ENCODE data around the gene IP6K2. TPM values are rescaled to one million over a fixed set of nuclear protein-coding genes. Genes with fewer than 3 reads are reported as not detected.
A peak's percentile ranks its signal among the peaks of the same experiment; 100 is the strongest.

Gene IP6K2
- total and polyA plus RNA-seq, 2 of the 13 experiments (the other 11 are each of a cell fraction or from before 2014, with no cell fraction given) = 85.5 to 112 TPM

GRCh38 chr3:48662753-48663488, 54.1 kb downstream of the IP6K2 start, which contains the start of gene CELSR3 (continued):
- peak; percentile 99 for TF ChIP-seq PRDM10 (CRISPR knock-in tag; IDR thresholded peaks at IDR 0.05; ENCODE audit: low read depth)
- no peak for TF ChIP-seq UBTF (CRISPR knock-in tag; IDR thresholded peaks at IDR 0.05)
- no peak for TF ChIP-seq TEAD3 (CRISPR knock-in tag; optimal IDR thresholded peaks at IDR 0.05; ENCODE audit: borderline replicate concordance)
- TF ChIP-seq ZSCAN22 (CRISPR knock-in tag; IDR thresholded peaks at IDR 0.05) = no peak
- TF ChIP-seq ZNF605 (CRISPR knock-in tag; IDR thresholded peaks at IDR 0.05) = 0 out of 2 replicates have a peak, but pooled peaks have one; percentile 11
- TF ChIP-seq ZHX2 (IDR thresholded peaks at IDR 0.05; ENCODE audit: low read depth) = peak; percentile 77
- TF ChIP-seq ZHX2 (CRISPR knock-in tag; IDR thresholded peaks at IDR 0.05; ENCODE audit: borderline replicate concordance) = no peak
- no peak for TF ChIP-seq MLX (CRISPR knock-in tag; IDR thresholded peaks at IDR 0.05)
- 0 out of 2 replicates have a peak, but pooled peaks have one; percentile 70 for TF ChIP-seq ZNF333 (CRISPR knock-in tag; IDR thresholded peaks at IDR 0.05; ENCODE audit: borderline replicate concordance)
- TF ChIP-seq DNMT1 (CRISPR knock-in tag; IDR thresholded peaks at IDR 0.05) = peak; percentile 68; the same call in 1 of the 2 replicates

Data from HepG2 (cell line).